NB4 (cell line): ENCODE data around the gene DNAAF8.

ENCODE experiments used
- CTCF ChIP-seq: IDR thresholded peaks from one replicate; pipeline ENCODE4 v1.5.1; 2012; ENCODE audit warnings: low read depth, low read length
- MAX ChIP-seq: IDR thresholded peaks from 2 replicates; pipeline ENCODE4 v1.6.1; 2011; ENCODE audit warnings: low read depth, low read length
- MYC ChIP-seq: IDR thresholded peaks from 2 replicates; pipeline ENCODE4 v1.6.1; 2011; ENCODE audit warnings: low read depth, low read length
- POLR2A ChIP-seq: IDR thresholded peaks from 2 replicates; pipeline ENCODE4 v1.6.1; 2011; ENCODE audit warnings: mild to moderate bottlenecking; ENCODE audit not compliant: insufficient read length; ENCODE audit errors: extremely low read depth

GRCh38 chr16:4780235-4780634, 45.9 kb downstream of the DNAAF8 start:
- TF ChIP-seq CTCF (no peak), POLR2A (no peak), MAX (no peak), MYC (no peak)
